Measurements from ENCODE around the gene FLRT3. TPM values are rescaled to one million over a fixed set of nuclear protein-coding genes. Genes with fewer than 3 reads are reported as not detected.

FLRT3 gene
- total and polyA plus RNA-seq, 7 donors = under 0.01 to 9.6 (median 3.6) TPM; not detected in 1

- Histone ChIP-seq H3K9me3 (no peaks in the 10 kb centered on the region), H3K36me3 (no peaks in the 10 kb centered on the region), H3K27me3 (no peaks in the 10 kb centered on the region), H3K4me1 (no peaks in the 10 kb centered on the region), H3K27ac (no peak overlapping the region), H3K4me3 (no peak overlapping the region)
- TF ChIP-seq EP300 (IDR thresholded peaks at IDR 0.05) (no peak), POLR2A (IDR thresholded peaks at IDR 0.05) (no peak), CTCF (IDR thresholded peaks at IDR 0.05) (no peak), POLR2AphosphoS5 (IDR thresholded peaks at IDR 0.05) (no peak)
- intact Hi-C loops (cut with DNase I) = no loop called here
- WGBS, 2 donors = 20 to 74% methylated on average over 1 of the region's 1 CpG
- DNase-seq = no peak
Observed at GRCh38 chr20:14284443-14284842, 53.0 kb downstream of the FLRT3 start.

GRCh38 chr20:14282140-14282539 lies 55.3 kb downstream of the FLRT3 start:
- intact Hi-C loops (cut with DNase I) = no loop called here

More at GRCh38 chr20:14282140-14282539, 55.3 kb downstream of the FLRT3 start:
- Histone ChIP-seq H3K27ac (no peak overlapping the region), H3K4me1 (no peaks in the 10 kb centered on the region), H3K27me3 (no peaks in the 10 kb centered on the region), H3K4me3 (no peak overlapping the region), H3K36me3 (no peaks in the 10 kb centered on the region), H3K9me3 (no peaks in the 10 kb centered on the region)
- 93% methylated on average over 4 of the region's 4 CpGs for WGBS, 2 donors
- TF ChIP-seq POLR2A (IDR thresholded peaks at IDR 0.05) (no peak), POLR2AphosphoS5 (IDR thresholded peaks at IDR 0.05) (no peak), CTCF (IDR thresholded peaks at IDR 0.05) (no peak), EP300 (IDR thresholded peaks at IDR 0.05) (no peak)
- no peak for DNase-seq

Small RNAs within 50 kb of the gene (small RNA-seq; reads per million reads assigned to genes)
- 0 reads per million in 3 donors for gene RNU6-228P
